Measurements from ENCODE around the gene LRRC4C.

LRRC4C gene

DNA sequence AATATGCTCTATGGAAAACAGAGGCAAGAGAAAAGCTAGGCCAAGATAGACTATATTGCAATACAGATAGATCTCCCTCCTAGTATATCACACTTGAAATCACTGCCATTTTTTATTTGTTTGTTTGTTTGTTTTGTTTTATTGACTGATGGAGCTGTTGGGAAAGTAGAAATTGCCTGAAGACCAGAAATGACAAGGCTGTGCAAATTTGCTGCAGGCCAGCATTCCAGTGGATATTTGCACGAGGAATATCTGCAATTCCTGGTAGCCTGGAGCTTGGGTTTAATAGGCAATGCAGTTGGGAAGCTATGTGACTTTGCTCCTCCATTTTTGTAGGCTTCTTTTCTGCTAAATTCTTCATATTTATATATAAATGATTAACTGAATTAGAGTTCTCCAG is 991.7 kb downstream of the LRRC4C start:
- DNase-seq (ENCODE audit: low read depth) = no peak

DNA sequence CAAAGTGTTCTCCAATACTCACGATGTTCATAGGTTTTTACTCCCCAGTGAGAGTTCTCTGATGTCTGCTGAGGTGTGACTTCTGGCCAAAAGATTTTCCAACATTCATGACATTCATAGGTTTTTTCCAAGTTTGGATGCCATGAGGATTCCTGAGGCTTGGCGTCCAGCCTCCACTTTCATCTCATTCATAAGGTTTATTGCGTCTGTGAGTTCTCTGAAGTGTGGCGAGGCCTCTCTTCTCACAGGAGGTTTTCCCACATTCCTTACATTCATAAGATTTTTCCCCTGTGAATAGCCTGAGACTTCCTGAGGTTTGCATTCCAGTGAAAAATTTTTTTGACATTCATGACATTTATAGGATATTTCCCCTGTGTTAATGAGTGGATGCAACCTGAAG is 1014.1 kb downstream of the LRRC4C start:
- no peak for DNase-seq (ENCODE audit: low read depth)

DNA sequence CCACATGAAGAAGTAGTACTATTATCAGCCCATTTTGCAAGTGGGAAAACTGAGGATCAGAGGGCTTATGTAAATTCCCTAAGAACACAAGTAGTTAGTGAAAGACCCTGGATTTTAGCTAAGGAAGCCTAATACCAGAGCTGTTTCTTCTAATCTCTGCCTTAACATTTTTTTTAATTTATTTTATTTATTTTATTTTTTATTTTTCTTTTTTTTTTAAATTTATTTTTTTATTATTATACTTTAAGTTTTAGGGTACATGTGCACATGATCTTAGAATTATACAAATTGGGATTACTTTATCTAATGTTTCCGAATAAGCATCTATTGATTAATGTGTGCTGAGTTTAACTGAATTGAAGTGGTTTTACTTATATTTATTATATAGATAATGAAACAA is 1015.3 kb downstream of the LRRC4C start:
- no peak for DNase-seq (ENCODE audit: low read depth)

DNA sequence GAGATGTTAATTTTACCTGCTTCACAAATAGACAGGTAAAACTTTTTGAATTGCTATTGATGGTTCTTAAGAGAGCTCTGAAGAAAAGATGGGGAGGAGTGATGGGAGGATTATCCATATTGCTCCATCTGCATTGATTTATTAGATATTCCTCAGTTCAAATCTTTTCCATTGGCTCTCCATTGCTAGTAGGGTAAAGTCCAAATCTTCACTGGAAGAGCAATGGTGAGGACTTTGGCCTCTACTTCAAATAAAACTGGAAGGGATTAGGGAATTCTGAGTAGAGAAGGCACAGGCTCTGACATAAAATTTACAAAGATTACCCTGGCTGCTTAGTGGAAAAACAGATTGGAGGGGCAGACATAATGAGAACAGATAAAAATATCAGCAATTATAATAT is 1024.1 kb downstream of the LRRC4C start:
- no peak for DNase-seq (ENCODE audit: low read depth)

- no peak for DNase-seq (ENCODE audit: low read depth)
Observed at GRCh38 chr11:40434926-40435325, 1024.5 kb downstream of the LRRC4C start.

GRCh38 chr11:40432358-40432757 is 1027.1 kb downstream of the LRRC4C start:
- DNase-seq (ENCODE audit: low read depth) = no peak

DNA sequence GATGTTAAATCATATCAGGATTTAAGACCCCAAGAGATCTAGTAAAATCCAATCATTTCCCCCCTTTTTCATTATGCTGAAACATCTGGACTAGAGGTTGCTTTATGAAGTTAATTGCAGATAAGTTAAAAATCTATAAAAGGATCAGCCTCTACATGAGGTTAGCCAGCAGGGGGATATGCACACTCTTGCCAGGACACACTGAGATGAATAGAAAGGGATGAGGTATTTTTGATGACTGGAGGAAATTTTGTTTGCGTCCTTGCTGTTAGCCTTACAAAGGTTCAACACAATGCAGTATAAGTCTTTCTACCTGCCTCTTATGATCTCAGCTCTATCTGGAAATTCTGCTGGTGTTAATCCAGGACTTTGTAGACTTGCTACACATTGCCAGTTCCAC is 1034.3 kb downstream of the LRRC4C start:
- no peak for DNase-seq (ENCODE audit: low read depth)

GRCh38 chr11:40421208-40421981 is 1038.1 kb downstream of the LRRC4C start:
- DNase-seq (ENCODE audit: low read depth) = no peak

DNA sequence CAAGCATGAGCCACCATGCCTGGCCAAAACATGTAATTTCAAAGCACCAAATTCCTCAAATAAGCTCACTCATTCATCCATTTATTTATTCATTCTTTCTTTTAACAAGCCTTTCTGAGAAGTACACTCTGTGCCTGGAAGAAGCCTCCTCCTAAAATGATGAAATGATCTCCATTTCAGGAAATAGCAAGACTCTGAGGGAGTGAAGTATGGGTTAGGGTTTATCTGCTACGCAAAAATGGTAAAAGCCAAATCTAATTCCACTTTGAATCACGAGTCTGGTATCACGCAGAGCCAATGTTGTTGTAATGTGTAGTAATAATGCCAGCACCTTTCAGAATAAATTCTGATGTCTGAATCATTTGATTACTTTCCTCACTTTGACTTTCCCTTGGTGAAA is 1041.8 kb downstream of the LRRC4C start:
- DNase-seq (ENCODE audit: low read depth) = no peak

GRCh38 chr11:40407355-40407754 is 1052.1 kb downstream of the LRRC4C start:
- no peak for DNase-seq (ENCODE audit: low read depth)

- no peak for DNase-seq (ENCODE audit: low read depth)
Observed at GRCh38 chr11:40405614-40406013, 1053.8 kb downstream of the LRRC4C start.

GRCh38 chr11:40403321-40403720 is 1056.1 kb downstream of the LRRC4C start:
- no peak for DNase-seq (ENCODE audit: low read depth)

GRCh38 chr11:40401132-40401853 is 1058.2 kb downstream of the LRRC4C start:
- DNase-seq (ENCODE audit: low read depth) = no peak

GRCh38 chr11:40397141-40397540 is 1062.3 kb downstream of the LRRC4C start:
- DNase-seq (ENCODE audit: low read depth) = no peak

DNA sequence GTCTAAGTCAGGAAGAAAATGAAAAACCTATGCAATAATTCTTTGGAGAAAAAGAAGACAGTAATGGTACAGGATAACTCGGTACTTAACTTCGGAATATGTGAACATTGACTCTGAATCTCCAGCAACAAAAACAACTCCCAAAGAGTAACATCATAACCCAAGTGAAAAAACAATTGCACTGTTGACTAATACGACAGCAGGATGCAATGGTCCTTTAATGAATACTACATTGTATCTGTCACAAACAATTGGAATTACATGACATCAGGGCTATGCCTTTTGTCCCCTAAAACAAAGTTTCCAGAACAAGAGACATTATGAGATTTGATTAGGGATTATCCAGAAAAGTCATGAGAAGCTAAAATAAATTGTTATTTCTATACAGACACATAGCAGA is 1065.9 kb downstream of the LRRC4C start:
- no peak for DNase-seq (ENCODE audit: low read depth)

DNA sequence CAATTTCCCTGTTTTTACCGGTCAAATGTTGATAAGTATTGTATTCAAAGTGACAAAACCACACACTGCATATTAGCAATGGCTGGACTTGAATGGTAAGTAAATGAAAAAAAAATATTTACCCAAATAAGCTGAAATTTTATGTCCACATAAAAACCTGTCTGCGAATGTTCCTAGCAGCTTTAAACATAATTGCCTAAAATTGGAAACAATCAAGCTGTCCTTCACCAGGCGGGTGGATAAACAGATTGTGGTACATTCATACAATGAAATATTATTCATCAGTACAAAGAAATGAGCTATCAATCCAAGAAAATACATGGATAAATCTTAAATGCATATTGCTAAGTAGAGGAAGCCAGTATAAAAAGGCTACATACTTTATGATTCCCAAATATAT is 1067.8 kb downstream of the LRRC4C start:
- DNase-seq (ENCODE audit: low read depth) = no peak

DNA sequence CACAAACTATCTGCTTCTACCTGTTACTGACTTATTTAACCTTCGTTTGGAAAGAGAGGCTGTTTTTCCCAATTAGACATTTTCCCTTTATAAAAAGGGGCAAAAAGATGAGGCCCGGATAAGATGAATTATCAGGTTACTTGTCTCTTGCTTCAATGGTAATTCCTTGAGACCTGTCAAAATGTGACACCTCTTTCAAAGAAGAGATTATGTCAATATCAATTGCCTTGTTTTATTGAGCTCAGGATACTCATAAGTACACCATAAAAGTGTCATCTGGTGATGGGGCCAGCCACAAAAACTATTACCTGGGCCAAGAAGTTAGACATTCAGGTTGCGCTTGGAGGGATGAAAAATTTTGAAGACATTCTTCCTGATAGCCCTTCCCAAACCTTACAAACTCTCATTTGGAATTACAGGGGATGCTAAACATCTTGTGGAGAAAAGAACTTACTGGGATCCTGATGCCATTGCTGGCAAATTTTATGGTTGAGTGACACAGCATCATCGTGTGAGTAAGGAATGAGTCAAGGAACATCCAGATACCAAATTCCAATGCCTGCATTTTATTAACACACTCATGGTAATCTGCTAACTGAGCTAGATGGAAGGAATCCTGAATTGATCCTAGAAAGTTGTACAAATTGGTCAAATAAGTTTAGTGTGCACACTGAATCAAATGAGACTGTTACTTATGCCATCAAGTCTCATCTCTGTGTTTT is 1071.2 kb downstream of the LRRC4C start:
- DNase-seq (ENCODE audit: low read depth) = peak; percentile 20

DNA sequence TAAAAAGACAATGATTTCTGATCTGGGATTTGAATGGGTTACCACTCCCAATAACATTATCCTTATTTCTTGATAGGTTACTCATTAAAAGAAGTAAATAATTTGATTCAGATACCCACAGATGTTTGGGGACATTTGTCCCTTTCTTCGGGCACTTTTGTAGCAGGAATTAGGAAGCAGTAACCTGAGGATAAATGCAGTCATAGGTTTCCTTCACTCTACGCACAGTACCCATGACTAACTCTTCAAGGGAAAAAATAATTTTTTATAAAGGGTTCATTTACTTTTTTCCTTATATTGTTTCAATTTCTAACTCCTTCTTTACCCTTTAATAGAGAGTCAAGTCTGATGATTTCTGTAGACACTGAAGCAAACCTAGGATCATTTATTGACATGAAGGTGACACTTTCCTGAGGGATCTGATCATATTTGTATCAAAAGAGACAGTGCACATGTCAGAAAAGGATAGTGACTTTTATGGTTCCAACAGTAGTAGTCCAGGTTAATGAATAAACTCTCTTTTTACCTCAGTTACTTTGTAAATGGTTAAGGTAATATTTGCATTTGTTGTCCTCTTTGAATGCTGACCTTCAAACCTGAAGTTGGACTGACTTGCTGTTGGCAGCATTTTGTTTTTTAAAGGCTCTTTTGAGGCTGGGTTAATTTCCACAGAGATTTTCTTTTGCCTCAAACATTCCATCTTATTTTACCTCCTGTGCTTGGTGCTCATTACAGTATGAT is 1072.0 kb downstream of the LRRC4C start:
- no peak for DNase-seq (ENCODE audit: low read depth)

DNA sequence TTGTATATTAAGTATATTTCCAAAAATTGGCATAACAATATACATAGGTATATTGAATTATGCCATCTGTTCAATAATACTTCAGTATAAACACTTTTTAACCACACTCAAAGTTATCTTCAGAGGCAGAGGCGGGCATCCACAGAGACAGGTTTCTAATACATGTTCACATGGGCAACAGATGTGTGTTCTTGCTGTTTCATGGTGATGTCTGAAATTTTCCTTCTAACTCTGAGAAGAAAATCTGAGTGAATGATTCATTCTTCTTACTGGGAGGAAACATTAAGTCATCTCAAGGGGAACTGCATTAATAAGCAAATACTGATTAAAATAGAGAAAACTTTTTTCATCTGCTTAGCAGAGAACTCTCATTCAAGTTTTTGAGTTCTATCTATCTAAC is 1074.5 kb downstream of the LRRC4C start:
- peak; percentile 40 for DNase-seq (ENCODE audit: low read depth)

GRCh38 chr11:40381481-40381880 is 1078.0 kb downstream of the LRRC4C start:
- DNase-seq (ENCODE audit: low read depth) = no peak

GRCh38 chr11:40380835-40381234 is 1078.6 kb downstream of the LRRC4C start:
- DNase-seq (ENCODE audit: low read depth) = no peak

- DNase-seq (ENCODE audit: low read depth) = no peak
Observed at GRCh38 chr11:40376331-40376730, 1083.1 kb downstream of the LRRC4C start.

Data from non-pigmented ciliary epithelial cell (primary cell).